Stimulated activated CD4-positive, alpha-beta T cell treated with anti-CD3 and anti-CD28 coated beads, Interleukin-4, amount 100 ng/mL, for 24 hours (primary cell): ENCODE results near the gene AKAP1.
"Not testable (repeated sequence)": the region's sequence is repeated elsewhere in the genome, so short reads cannot be mapped to it uniquely, and the experiment has no call there.

Experiments used
- DNase-seq: peaks from one replicate; pipeline ENCODE4 v3.0.0-alpha.2; 2020

Gene AKAP1

GRCh38 chr17:57075785-57076184 is 9.3 kb upstream of the AKAP1 start:
- DNase-seq = no peak

- no peak for DNase-seq
These were observed 8.0 kb upstream of the AKAP1 start for GRCh38 chr17:57077000-57077399.

- no peak for DNase-seq
These were observed 6.8 kb upstream of the AKAP1 start for GRCh38 chr17:57078274-57078673.

- no peak for DNase-seq
These were observed 4.3 kb upstream of the AKAP1 start for GRCh38 chr17:57080718-57081117.

- DNase-seq = no peak
These were observed 2.6 kb upstream of the AKAP1 start for GRCh38 chr17:57082441-57082840.

- DNase-seq = no peak
These were observed 665 bp upstream of the AKAP1 start for GRCh38 chr17:57084361-57084801.

GRCh38 chr17:57085448-57086068 is 512 bp downstream of the AKAP1 start:
- peak; percentile 61 for DNase-seq

GRCh38 chr17:57086069-57086930 is 1.3 kb downstream of the AKAP1 start:
- DNase-seq = peak; percentile 24

GRCh38 chr17:57088298-57088697 is 3.3 kb downstream of the AKAP1 start:
- no peak for DNase-seq

- DNase-seq = no peak
These were observed 4.3 kb downstream of the AKAP1 start for GRCh38 chr17:57089391-57089790.

GRCh38 chr17:57090560-57091185 is 5.6 kb downstream of the AKAP1 start:
- no peak for DNase-seq

GRCh38 chr17:57091186-57091618 is 6.2 kb downstream of the AKAP1 start:
- no peak for DNase-seq

GRCh38 chr17:57092171-57092570 is 7.1 kb downstream of the AKAP1 start:
- no peak for DNase-seq

- no peak for DNase-seq
These were observed 7.7 kb downstream of the AKAP1 start for GRCh38 chr17:57092779-57093178.

- DNase-seq = no peak
These were observed 11.6 kb downstream of the AKAP1 start for GRCh38 chr17:57096472-57097202.

GRCh38 chr17:57097832-57098421 is 12.9 kb downstream of the AKAP1 start:
- no peak for DNase-seq

GRCh38 chr17:57099165-57099564 is 14.1 kb downstream of the AKAP1 start:
- DNase-seq = no peak

- DNase-seq = no peak
These were observed 17.1 kb downstream of the AKAP1 start for GRCh38 chr17:57102122-57102521.

GRCh38 chr17:57102660-57103059 is 17.6 kb downstream of the AKAP1 start:
- DNase-seq = not testable (repeated sequence)

- DNase-seq = no peak
These were observed 19.6 kb downstream of the AKAP1 start for GRCh38 chr17:57104461-57105175.

- no peak for DNase-seq
These were observed 20.5 kb downstream of the AKAP1 start for GRCh38 chr17:57105591-57105990.
